Prostate gland (tissue), 2 donors: ENCODE measurements around the gene EIF3F. TPM values are rescaled to one million over a fixed set of nuclear protein-coding genes. Genes with fewer than 3 reads are reported as not detected.

Source experiments
- DNase-seq: peaks from one replicate; pipeline ENCODE4 v3.0.0-alpha.2; 2019; ENCODE audit warnings: low spot score
- H3K27ac ChIP-seq, 2 donors: fragments of 200-600 bp; sonication (generic); 2 replicates each; pipeline ENCODE4 v1.5.1; 2017 to 2019
- H3K27me3 ChIP-seq: fragments of 200-600 bp; sonication (generic); replicated peaks from 2 replicates; pipeline ENCODE4 v1.5.1; 2019; ENCODE audit not compliant: insufficient read depth
- H3K36me3 ChIP-seq, 2 donors: fragments of 200-600 bp; sonication (generic); 1 replicate in 1 of 2; 2 replicates in 1 of 2; pipeline versions ENCODE4 v1.5.1 to v1.8.1; 2017 to 2019
- H3K4me1 ChIP-seq: fragments of 200-600 bp; sonication (generic); replicated peaks from 2 replicates; pipeline ENCODE4 v1.5.1; 2019
- H3K4me3 ChIP-seq, 2 donors: fragments of 200-600 bp; sonication (generic); 2 replicates each; pipeline ENCODE4 v1.5.1; 2017 to 2019
- H3K9me3 ChIP-seq: fragments of 200-600 bp; sonication (generic); 2 replicates; pipeline ENCODE4 v1.5.1; 2017
- CTCF ChIP-seq, 4 experiments: fragments of 200-600 bp in 2 of 4; fragments of 450-650 bp in 2 of 4; sonication (generic) in 2 of 4; IDR thresholded peaks; 1 replicate in 3 of 4; 2 replicates in 1 of 4; pipeline ENCODE4 v1.5.1; 2016 to 2019; ENCODE audit warnings: antibody characterized with exemption in 4 of 4, mild to moderate bottlenecking in 2 of 4, moderate library complexity in 2 of 4
- POLR2A ChIP-seq: fragments of 450-650 bp; IDR thresholded peaks from one replicate; pipeline ENCODE4 v1.6.1; 2016; ENCODE audit warnings: antibody characterized with exemption, mild to moderate bottlenecking
- POLR2AphosphoS5 ChIP-seq: sonication (generic); formaldehyde crosslinking; IDR thresholded peaks from one replicate; pipeline ENCODE4 v1.6.1; 2017; ENCODE audit warnings: antibody characterized with exemption
- WGBS: methylation state at CpG from one replicate; pipeline ENCODE4 v1.1.5; 2018; 5-methylcytosine and 5-hydroxymethylcytosine counted together
- intact Hi-C: fragments of 100-400 bp; cut with DNase I; formaldehyde crosslinking; loops from one replicate; pipeline ENCODE4 v1.14.2; 2022
- total RNA-seq, 2 donors: library from RNA; depleted of rRNA; stranded (reverse); fragments of >200 nt; gene quantifications; one replicate each; pipeline ENCODE4 v1.1.0, GENCODE V29; 2016

EIF3F gene
- total RNA-seq, 2 donors from 2014 or later: 321 to 473 TPM

DNA sequence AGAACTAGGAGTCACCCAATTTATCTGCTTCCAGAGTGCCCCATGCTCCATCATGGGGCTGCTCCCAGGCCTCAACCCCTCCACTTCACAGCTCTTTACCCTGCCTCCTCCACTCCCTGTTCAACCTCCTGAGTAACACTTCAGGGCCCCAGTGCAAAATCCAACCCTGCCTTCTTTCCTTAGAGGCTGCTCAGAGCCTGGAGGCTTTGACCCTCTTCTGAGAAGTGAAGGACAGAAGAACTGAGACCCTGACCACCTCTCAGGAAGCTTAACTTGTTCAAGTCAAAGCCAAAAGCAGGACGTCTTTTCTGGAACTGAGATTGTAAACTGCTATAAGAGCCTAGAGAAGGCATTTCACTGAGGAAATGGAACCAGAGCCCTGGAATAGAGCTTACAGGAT, 15.5 kb downstream of the EIF3F start:
- no peaks in the 10 kb centered on the region for H3K4me1 ChIP-seq
- DNase-seq: no peak
- H3K4me3 ChIP-seq: no peak overlapping the region
- H3K27me3 ChIP-seq: no peaks in the 10 kb centered on the region
- no peaks in the 10 kb centered on the region for H3K9me3 ChIP-seq
- WGBS: 87% methylated on average over 1 of the region's 1 CpG
- intact Hi-C loops: no loop called here
- no peak for TF ChIP-seq CTCF (IDR thresholded peaks at IDR 0.05)
- no peak for TF ChIP-seq POLR2AphosphoS5
- TF ChIP-seq POLR2A: no peak
- no peaks in the 10 kb centered on the region for H3K36me3 ChIP-seq
- no peak overlapping the region for H3K27ac ChIP-seq

- TF ChIP-seq CTCF (IDR thresholded peaks at IDR 0.05) (no peak), POLR2A (no peak), POLR2AphosphoS5 (no peak)
- DNase-seq: no peak
- intact Hi-C loops: no loop called here
- H3K27ac ChIP-seq: no peak overlapping the region
- H3K4me1 ChIP-seq: no peaks in the 10 kb centered on the region
- 61% methylated on average over 7 of the region's 7 CpGs for WGBS
- H3K9me3 ChIP-seq: no peaks in the 10 kb centered on the region
- H3K36me3 ChIP-seq: no peaks in the 10 kb centered on the region
- no peaks in the 10 kb centered on the region for H3K27me3 ChIP-seq
- no peak overlapping the region for H3K4me3 ChIP-seq
Observed at GRCh38 chr11:8003187-8003586, 16.1 kb downstream of the EIF3F start.

DNA sequence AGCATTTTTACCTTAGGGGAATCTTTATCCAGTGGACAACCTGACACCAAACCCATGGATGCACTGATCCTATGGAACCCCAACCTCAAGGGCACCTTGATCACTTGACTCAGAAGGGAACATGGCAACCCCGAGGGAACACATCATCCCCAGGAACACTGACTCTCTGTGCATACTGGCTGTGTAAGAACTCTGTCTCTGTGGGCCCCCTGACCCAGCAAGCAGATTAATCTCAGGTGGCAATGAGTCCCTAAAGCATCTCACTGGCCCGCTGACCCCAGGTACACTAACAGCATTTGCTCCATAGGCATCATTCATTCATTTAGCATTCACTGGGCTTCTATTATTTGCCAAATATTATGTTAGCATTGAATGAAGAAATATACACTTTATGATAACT, 16.9 kb downstream of the EIF3F start:
- intact Hi-C loops: no loop called here
- no peaks in the 10 kb centered on the region for H3K36me3 ChIP-seq
- TF ChIP-seq POLR2A (no peak), POLR2AphosphoS5 (no peak), CTCF (IDR thresholded peaks at IDR 0.05) (no peak)
- H3K4me1 ChIP-seq: no peaks in the 10 kb centered on the region
- H3K9me3 ChIP-seq: no peaks in the 10 kb centered on the region
- no peak overlapping the region for H3K27ac ChIP-seq
- no peak overlapping the region for H3K4me3 ChIP-seq
- DNase-seq: no peak
- WGBS: 76% methylated on average over 2 of the region's 2 CpGs
- no peaks in the 10 kb centered on the region for H3K27me3 ChIP-seq

GRCh38 chr11:8005556-8005955, 18.4 kb downstream of the EIF3F start:
- no peaks in the 10 kb centered on the region for H3K27me3 ChIP-seq
- no peaks in the 10 kb centered on the region for H3K36me3 ChIP-seq
- H3K4me3 ChIP-seq: no peak overlapping the region
- no peak for DNase-seq
- intact Hi-C loops: loop anchor here (5.0 kb wide), 1 partner anchor 87 kb away; no protein-coding TSS in a partner anchor
- no peak for TF ChIP-seq POLR2AphosphoS5
- no peak for TF ChIP-seq POLR2A
- no peak for TF ChIP-seq CTCF (IDR thresholded peaks at IDR 0.05)
- no peak overlapping the region for H3K27ac ChIP-seq
- no peaks in the 10 kb centered on the region for H3K9me3 ChIP-seq
- H3K4me1 ChIP-seq: no peaks in the 10 kb centered on the region

DNA sequence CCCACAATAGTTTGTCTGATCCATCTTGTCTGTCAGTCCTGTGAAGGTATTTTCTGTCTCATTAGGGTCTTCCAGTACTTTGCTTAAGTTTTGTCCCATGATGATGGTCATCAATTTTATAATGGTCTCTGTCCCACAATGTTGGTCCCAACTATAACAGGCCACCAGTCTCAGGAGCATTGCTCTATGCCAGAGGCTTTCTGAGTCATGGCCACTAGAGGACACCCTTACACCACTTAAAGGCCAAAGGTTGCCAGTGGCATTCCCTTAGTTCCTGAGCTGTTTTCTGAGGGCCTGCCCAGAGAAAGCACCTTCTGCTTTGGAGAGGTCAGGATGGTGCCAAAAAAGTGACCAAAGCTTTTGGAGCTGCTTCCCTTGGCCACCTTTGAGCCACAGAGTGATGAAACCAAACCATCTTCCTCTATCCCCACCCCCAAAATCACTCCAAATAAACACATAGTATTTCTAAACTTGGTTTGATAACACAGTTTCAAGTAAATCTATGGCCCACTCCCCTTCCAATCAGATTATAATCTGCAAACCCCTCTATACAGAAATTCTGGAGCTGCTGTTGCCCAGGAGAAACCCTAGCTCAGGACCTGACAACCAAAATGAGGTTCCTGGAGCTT, 19.3 kb downstream of the EIF3F start:
- no peaks in the 10 kb centered on the region for H3K36me3 ChIP-seq
- H3K4me3 ChIP-seq: no peak overlapping the region
- no peaks in the 10 kb centered on the region for H3K4me1 ChIP-seq
- no peaks in the 10 kb centered on the region for H3K27me3 ChIP-seq
- no peaks in the 10 kb centered on the region for H3K9me3 ChIP-seq
- DNase-seq: peak; percentile 28
- TF ChIP-seq CTCF (IDR thresholded peaks at IDR 0.05) (peak; percentile 26 to 74 (median 53)), POLR2AphosphoS5 (no peak), POLR2A (no peak)
- no peak overlapping the region for H3K27ac ChIP-seq
- intact Hi-C loops: loop anchor here (5.0 kb wide), 1 partner anchor 86 kb away; no protein-coding TSS in a partner anchor
